GM12873 (cell line): ENCODE data around the gene SUGP1.

ENCODE experiments used
- CTCF ChIP-seq: IDR thresholded peaks from 2 replicates; pipeline ENCODE4 v1.5.1; 2012; ENCODE audit warnings: low read depth, mild to moderate bottlenecking, moderate library complexity, low read length, control low read depth; ENCODE audit not compliant: insufficient read depth; ENCODE audit errors: missing control alignments

Gene SUGP1

GRCh38 chr19:19306191-19306590 lies 14.1 kb downstream of the SUGP1 start:
- no peak for TF ChIP-seq CTCF

- TF ChIP-seq CTCF: no peak
Observed at GRCh38 chr19:19305696-19306095, 14.6 kb downstream of the SUGP1 start.

- no peak for TF ChIP-seq CTCF
Observed at GRCh38 chr19:19305066-19305465, 15.2 kb downstream of the SUGP1 start.

GRCh38 chr19:19304186-19304965 lies 15.9 kb downstream of the SUGP1 start:
- no peak for TF ChIP-seq CTCF

- TF ChIP-seq CTCF: no peak
Observed at GRCh38 chr19:19303411-19303810, 16.9 kb downstream of the SUGP1 start.

- TF ChIP-seq CTCF: no peak
Observed at GRCh38 chr19:19300613-19301012, 19.7 kb downstream of the SUGP1 start.

- no peak for TF ChIP-seq CTCF
Observed at GRCh38 chr19:19297759-19298158, 22.6 kb downstream of the SUGP1 start.
